Chondrocyte (in vitro differentiated cells): Measurements from ENCODE around the gene PARD3B. TPM values are rescaled to one million over a fixed set of nuclear protein-coding genes. Genes with fewer than 3 reads are reported as not detected.
A peak's percentile ranks its signal among the peaks of the same experiment; 100 is the strongest.

Experiments used
- DNase-seq: peaks from one replicate; pipeline ENCODE4 v3.0.0; 2021; ENCODE audit warnings: mixed read lengths, low spot score
- H3K27ac Mint-ChIP-seq: one replicate; pipeline ENCODE4 v1.8.0; 2021; ENCODE audit warnings: mild to moderate bottlenecking, moderate library complexity, mixed read lengths; ENCODE audit not compliant: unreplicated experiment
- H3K27me3 Mint-ChIP-seq: 2 replicates; pipeline ENCODE4 v1.8.0; 2021; ENCODE audit warnings: low read depth, mixed read lengths
- H3K36me3 Mint-ChIP-seq: 2 replicates; pipeline ENCODE4 v1.8.0; 2021; ENCODE audit warnings: low read depth, mixed read lengths
- H3K4me1 Mint-ChIP-seq: 2 replicates; pipeline ENCODE4 v1.8.0; 2021; ENCODE audit warnings: low read depth, mild to moderate bottlenecking, mixed read lengths
- H3K4me3 Mint-ChIP-seq: one replicate; pipeline ENCODE4 v1.8.0; 2021; ENCODE audit warnings: mild to moderate bottlenecking, moderate library complexity, mixed read lengths; ENCODE audit not compliant: unreplicated experiment
- H3K9me3 Mint-ChIP-seq: 2 replicates; pipeline ENCODE4 v1.8.0; 2021; ENCODE audit warnings: low read depth, mixed read lengths
- CTCF ChIP-seq: fragments of 200-600 bp; sonication (generic); IDR thresholded peaks from 2 replicates; pipeline ENCODE4 v1.5.0; 2021; ENCODE audit warnings: antibody characterized with exemption, mild to moderate bottlenecking, moderate library complexity
- total RNA-seq: library from RNA; stranded (reverse); gene quantifications from 3 replicates; pipeline ENCODE4 v1.2.1, GENCODE V29; 2021

The PARD3B gene
- total RNA-seq, 1 donor from 2014 or later = 24.9 TPM

GRCh38 chr2:205496370-205496769 lies 951.1 kb downstream of the PARD3B start:
- Mint-ChIP-seq H3K27me3 (no peaks in the 10 kb centered on the region), H3K4me1 (peaks cover 22% of the 10 kb centered on the region), H3K4me3 (no peak overlapping the region), H3K9me3 (peaks cover 2% of the 10 kb centered on the region), H3K27ac (no peak overlapping the region), H3K36me3 (peaks cover 12% of the 10 kb centered on the region)
- no peak for DNase-seq
- peak; percentile 17 for TF ChIP-seq CTCF

GRCh38 chr2:205496772-205497171 lies 951.5 kb downstream of the PARD3B start:
- Mint-ChIP-seq H3K36me3 (peaks cover 12% of the 10 kb centered on the region), H3K4me3 (no peak overlapping the region), H3K4me1 (peaks cover 22% of the 10 kb centered on the region), H3K27me3 (no peaks in the 10 kb centered on the region), H3K9me3 (no peaks in the 10 kb centered on the region), H3K27ac (no peak overlapping the region)
- no peak for TF ChIP-seq CTCF
- DNase-seq = no peak

GRCh38 chr2:205499006-205499405 lies 953.7 kb downstream of the PARD3B start:
- H3K27me3 Mint-ChIP-seq = no peaks in the 10 kb centered on the region
- H3K9me3 Mint-ChIP-seq = no peaks in the 10 kb centered on the region
- H3K36me3 Mint-ChIP-seq = peaks cover 15% of the 10 kb centered on the region
- DNase-seq = no peak
- no peak overlapping the region for H3K27ac Mint-ChIP-seq
- peaks cover 22% of the 10 kb centered on the region for H3K4me1 Mint-ChIP-seq
- no peak overlapping the region for H3K4me3 Mint-ChIP-seq
- TF ChIP-seq CTCF = no peak

GRCh38 chr2:205500065-205500464 lies 954.8 kb downstream of the PARD3B start:
- H3K4me1 Mint-ChIP-seq = peaks cover 17% of the 10 kb centered on the region
- H3K36me3 Mint-ChIP-seq = peaks cover 17% of the 10 kb centered on the region
- H3K9me3 Mint-ChIP-seq = no peaks in the 10 kb centered on the region
- TF ChIP-seq CTCF = no peak
- no peaks in the 10 kb centered on the region for H3K27me3 Mint-ChIP-seq
- no peak for DNase-seq
- H3K4me3 Mint-ChIP-seq = no peak overlapping the region
- H3K27ac Mint-ChIP-seq = no peak overlapping the region

- Mint-ChIP-seq H3K27ac (no peak overlapping the region), H3K9me3 (no peaks in the 10 kb centered on the region), H3K4me1 (peaks cover 9% of the 10 kb centered on the region)
Observed at GRCh38 chr2:205500951-205501350, 955.7 kb downstream of the PARD3B start.

More at GRCh38 chr2:205500951-205501350, 955.7 kb downstream of the PARD3B start:
- Mint-ChIP-seq H3K36me3 (peaks cover 17% of the 10 kb centered on the region), H3K4me3 (no peak overlapping the region), H3K27me3 (no peaks in the 10 kb centered on the region)
- TF ChIP-seq CTCF = no peak
- no peak for DNase-seq
